ENCODE measurements around the gene LHB.

Gene LHB

GRCh38 chr19:49006905-49007304, 10.0 kb downstream of the LHB start:
- no peak for DNase-seq

GRCh38 chr19:49004964-49005614, 11.8 kb downstream of the LHB start:
- no peak for DNase-seq

GRCh38 chr19:49004133-49004532, 12.8 kb downstream of the LHB start:
- no peak for DNase-seq

- DNase-seq: peak; percentile 81 to 86
Measured at GRCh38 chr19:48999481-49000325, 17.2 kb downstream of the LHB start.

- peak; percentile 76 for DNase-seq
Measured at GRCh38 chr19:48997972-48998371, 18.9 kb downstream of the LHB start.

GRCh38 chr19:48994035-48994386, 22.9 kb downstream of the LHB start:
- no peak for DNase-seq

GRCh38 chr19:48993175-48994034, 23.5 kb downstream of the LHB start, which contains the start of the genes GYS1 and RUVBL2:
TSS of gene GYS1 (minus strand) at chr19:48993309. CDS start at chr19:48993112, 197 bp downstream.
TSS of gene RUVBL2 (plus strand) at chr19:48993887. CDS start at chr19:48993912, 25 bp downstream.
- peak; percentile 99 for DNase-seq

- DNase-seq: peak in 1 of 2 experiments; percentile 36
Measured at GRCh38 chr19:48992581-48993174, 24.2 kb downstream of the LHB start.

GRCh38 chr19:48991873-48992580, 24.9 kb downstream of the LHB start:
- DNase-seq: peak in 1 of 2 experiments; percentile 39

GRCh38 chr19:48991011-48991609, 25.8 kb downstream of the LHB start:
- no peak for DNase-seq

- DNase-seq: no peak
Measured at GRCh38 chr19:48990400-48990799, 26.5 kb downstream of the LHB start.

GRCh38 chr19:48989701-48990291, 27.1 kb downstream of the LHB start:
- no peak for DNase-seq

- no peak for DNase-seq
Measured at GRCh38 chr19:48988860-48989259, 28.0 kb downstream of the LHB start.

- no peak for DNase-seq
Measured at GRCh38 chr19:48988286-48988685, 28.6 kb downstream of the LHB start.

GRCh38 chr19:48987323-48987722, 29.6 kb downstream of the LHB start:
- DNase-seq: no peak

GRCh38 chr19:48986211-48986610, 30.7 kb downstream of the LHB start:
- DNase-seq: no peak

GRCh38 chr19:48985711-48986110, 31.2 kb downstream of the LHB start:
- no peak for DNase-seq

GRCh38 chr19:48982280-48982679, 34.6 kb downstream of the LHB start:
- no peak for DNase-seq

GRCh38 chr19:48977061-48977460, 39.8 kb downstream of the LHB start:
- no peak for DNase-seq

GRCh38 chr19:48975947-48976847, 40.7 kb downstream of the LHB start:
- peak; percentile 56 to 57 for DNase-seq
